ENCODE data around the gene SLC66A1. TPM values are rescaled to one million over a fixed set of nuclear protein-coding genes. Genes with fewer than 3 reads are reported as not detected.
A peak's percentile ranks its signal among the peaks of the same experiment; 100 is the strongest.

SLC66A1 gene
- total RNA-seq, 4 donors from 2014 or later: 19.1 to 53.9 (median 35.3) TPM

DNA sequence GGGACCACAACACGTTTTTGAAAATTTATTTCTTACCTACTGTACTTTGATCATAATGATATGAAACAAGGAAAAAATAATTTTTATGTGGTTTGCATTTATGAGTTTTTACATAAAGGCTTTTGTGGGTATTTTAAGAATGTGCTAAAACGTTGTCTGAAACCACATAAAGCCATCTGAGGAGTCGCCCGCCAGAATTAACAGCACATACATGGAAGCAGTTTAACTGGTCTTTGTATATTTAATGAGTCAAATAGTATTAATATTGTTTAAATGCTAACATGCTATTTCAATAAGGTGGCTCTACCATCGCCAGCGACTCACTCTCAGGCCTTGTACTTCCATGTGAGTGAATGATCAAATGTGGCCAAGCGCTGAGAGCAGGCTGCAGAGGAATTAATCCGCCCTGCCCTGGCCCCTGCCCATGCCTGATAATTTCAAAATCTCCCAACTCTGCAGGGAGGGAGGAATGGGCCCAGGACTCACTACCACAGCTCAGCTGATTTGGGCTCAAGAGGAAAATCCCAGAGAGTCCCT, 49.6 kb downstream of the SLC66A1 start:
- TF ChIP-seq POLR2A (IDR thresholded peaks at IDR 0.05): no peak
- no peak for TF ChIP-seq POLR2AphosphoS5 (IDR thresholded peaks at IDR 0.05)
- TF ChIP-seq, protein P1, sequence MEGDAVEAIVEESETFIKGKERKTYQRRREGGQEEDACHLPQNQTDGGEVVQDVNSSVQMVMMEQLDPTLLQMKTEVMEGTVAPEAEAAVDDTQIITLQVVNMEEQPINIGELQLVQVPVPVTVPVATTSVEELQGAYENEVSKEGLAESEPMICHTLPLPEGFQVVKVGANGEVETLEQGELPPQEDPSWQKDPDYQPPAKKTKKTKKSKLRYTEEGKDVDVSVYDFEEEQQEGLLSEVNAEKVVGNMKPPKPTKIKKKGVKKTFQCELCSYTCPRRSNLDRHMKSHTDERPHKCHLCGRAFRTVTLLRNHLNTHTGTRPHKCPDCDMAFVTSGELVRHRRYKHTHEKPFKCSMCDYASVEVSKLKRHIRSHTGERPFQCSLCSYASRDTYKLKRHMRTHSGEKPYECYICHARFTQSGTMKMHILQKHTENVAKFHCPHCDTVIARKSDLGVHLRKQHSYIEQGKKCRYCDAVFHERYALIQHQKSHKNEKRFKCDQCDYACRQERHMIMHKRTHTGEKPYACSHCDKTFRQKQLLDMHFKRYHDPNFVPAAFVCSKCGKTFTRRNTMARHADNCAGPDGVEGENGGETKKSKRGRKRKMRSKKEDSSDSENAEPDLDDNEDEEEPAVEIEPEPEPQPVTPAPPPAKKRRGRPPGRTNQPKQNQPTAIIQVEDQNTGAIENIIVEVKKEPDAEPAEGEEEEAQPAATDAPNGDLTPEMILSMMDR (IDR thresholded peaks at IDR 0.05): no peak
- TF ChIP-seq EP300 (IDR thresholded peaks at IDR 0.05; ENCODE audit: low read depth): no peak
- Histone ChIP-seq H3K4me3 (no peak overlapping the region), H3K4me1 (peaks cover 0 to 13% (median 6%) of the 10 kb centered on the region in 4 donors), H3K27ac (no peak overlapping the region), H3K36me3 (no peaks in the 10 kb centered on the region), H3K9me3 (no peaks in the 10 kb centered on the region), H3K27me3 (no peaks in the 10 kb centered on the region)
- in situ Hi-C loops (cut with MboI; ENCODE audit: low pct_ligation_motif_present in 1 of 4, low pct_unique_long_range_greater_than_20kb in 1 of 4, low sequenced_read_pairs in 3 of 4) (no loop called here), intact Hi-C loops (cut with DNase I; ENCODE audit: low total_unique reads) (no loop called here)
- DNase-seq: no peak
- 75 to 83% methylated on average over 8 of the region's 8 CpGs for whole genome bisulfite sequencing, 2 donors (ENCODE audit: low coverage in 1 of 2)

DNA sequence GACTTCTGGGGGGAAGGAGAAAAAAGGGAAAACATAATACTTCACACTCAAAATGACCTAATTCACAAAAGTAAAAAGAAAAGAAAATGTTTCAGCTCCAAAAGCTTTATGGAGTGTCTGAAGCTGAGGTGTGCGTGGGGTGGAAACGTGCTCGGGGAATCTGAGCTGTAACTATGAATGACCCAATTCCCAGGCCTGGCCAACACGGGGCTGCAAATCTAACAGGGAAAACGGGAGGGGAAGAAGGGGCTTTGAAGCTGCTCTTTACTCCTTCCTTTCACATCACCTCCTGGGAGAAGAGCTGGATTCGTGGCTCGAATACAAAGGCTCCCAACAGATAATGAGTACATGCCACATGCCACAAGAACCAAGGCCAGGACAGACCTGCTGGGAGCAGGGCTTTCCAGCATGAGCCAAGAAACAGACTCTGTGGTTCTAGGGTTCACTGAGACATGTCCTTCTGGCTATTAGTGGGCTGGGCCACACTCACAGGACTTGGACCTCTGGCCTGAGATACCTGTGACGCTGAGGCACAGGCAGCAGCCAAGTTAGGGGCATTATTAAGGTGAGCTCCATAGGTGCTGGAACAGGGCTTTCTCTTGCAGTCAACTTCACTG, 51.5 kb downstream of the SLC66A1 start:
- intact Hi-C loops (cut with DNase I; ENCODE audit: low total_unique reads) (no loop called here), in situ Hi-C loops (cut with MboI; ENCODE audit: low pct_ligation_motif_present in 1 of 4, low pct_unique_long_range_greater_than_20kb in 1 of 4, low sequenced_read_pairs in 3 of 4) (no loop called here)
- no peak for DNase-seq
- Histone ChIP-seq H3K4me1 (peaks cover 0 to 28% (median 15%) of the 10 kb centered on the region in 4 donors), H3K27ac (peak overlapping the region in 1 of 4 donors; percentile 7), H3K36me3 (no peaks in the 10 kb centered on the region), H3K4me3 (no peak overlapping the region), H3K9me3 (no peaks in the 10 kb centered on the region), H3K27me3 (no peaks in the 10 kb centered on the region)
- WGBS, 2 donors (ENCODE audit: low coverage in 1 of 2): 86 to 94% methylated on average over 3 to 8 of the region's 8 CpGs
- TF ChIP-seq POLR2A (IDR thresholded peaks at IDR 0.05) (no peak), POLR2AphosphoS5 (IDR thresholded peaks at IDR 0.05) (no peak), EP300 (IDR thresholded peaks at IDR 0.05; ENCODE audit: low read depth) (no peak)
- TF ChIP-seq, protein P1 (IDR thresholded peaks at IDR 0.05): no peak

DNA sequence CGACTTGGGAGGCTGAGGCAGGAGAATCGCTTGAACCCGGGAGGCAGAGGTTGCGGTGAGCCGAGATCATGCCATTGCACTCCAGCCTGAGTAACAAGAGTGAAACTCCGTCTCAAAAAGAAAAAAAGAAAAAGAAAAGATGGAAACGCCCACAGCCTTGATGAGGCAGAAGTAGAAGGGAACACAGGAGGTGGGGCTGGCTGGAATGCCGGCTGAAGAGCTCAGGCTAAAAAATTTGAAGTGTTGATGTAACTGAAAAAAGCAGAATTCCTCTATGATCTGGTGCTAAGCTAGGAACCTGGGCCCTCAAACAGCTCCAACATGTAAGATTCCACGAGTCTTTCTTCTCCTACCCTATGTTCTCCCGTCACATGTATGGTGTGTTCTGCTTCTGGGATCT, 53.6 kb downstream of the SLC66A1 start:
- DNase-seq: no peak
- no peak overlapping the region for H3K4me3 ChIP-seq
- no peaks in the 10 kb centered on the region for H3K27me3 ChIP-seq
- intact Hi-C loops (cut with DNase I; ENCODE audit: low total_unique reads): no loop called here
- 80 to 83% methylated on average over 1 to 10 of the region's 10 CpGs for WGBS, 2 donors (ENCODE audit: low coverage in 1 of 2)
- no peak overlapping the region for H3K27ac ChIP-seq
- in situ Hi-C loops (cut with MboI; ENCODE audit: low pct_ligation_motif_present in 1 of 4, low pct_unique_long_range_greater_than_20kb in 1 of 4, low sequenced_read_pairs in 3 of 4): no loop called here
- peaks cover 0 to 33% (median 17%) of the 10 kb centered on the region in 4 donors for H3K4me1 ChIP-seq
- no peaks in the 10 kb centered on the region for H3K36me3 ChIP-seq
- TF ChIP-seq EP300 (IDR thresholded peaks at IDR 0.05; ENCODE audit: low read depth): no peak
- TF ChIP-seq, protein P1 (IDR thresholded peaks at IDR 0.05): no peak
- no peak for TF ChIP-seq POLR2A (IDR thresholded peaks at IDR 0.05)
- TF ChIP-seq POLR2AphosphoS5 (IDR thresholded peaks at IDR 0.05): no peak
- H3K9me3 ChIP-seq: no peaks in the 10 kb centered on the region

DNA sequence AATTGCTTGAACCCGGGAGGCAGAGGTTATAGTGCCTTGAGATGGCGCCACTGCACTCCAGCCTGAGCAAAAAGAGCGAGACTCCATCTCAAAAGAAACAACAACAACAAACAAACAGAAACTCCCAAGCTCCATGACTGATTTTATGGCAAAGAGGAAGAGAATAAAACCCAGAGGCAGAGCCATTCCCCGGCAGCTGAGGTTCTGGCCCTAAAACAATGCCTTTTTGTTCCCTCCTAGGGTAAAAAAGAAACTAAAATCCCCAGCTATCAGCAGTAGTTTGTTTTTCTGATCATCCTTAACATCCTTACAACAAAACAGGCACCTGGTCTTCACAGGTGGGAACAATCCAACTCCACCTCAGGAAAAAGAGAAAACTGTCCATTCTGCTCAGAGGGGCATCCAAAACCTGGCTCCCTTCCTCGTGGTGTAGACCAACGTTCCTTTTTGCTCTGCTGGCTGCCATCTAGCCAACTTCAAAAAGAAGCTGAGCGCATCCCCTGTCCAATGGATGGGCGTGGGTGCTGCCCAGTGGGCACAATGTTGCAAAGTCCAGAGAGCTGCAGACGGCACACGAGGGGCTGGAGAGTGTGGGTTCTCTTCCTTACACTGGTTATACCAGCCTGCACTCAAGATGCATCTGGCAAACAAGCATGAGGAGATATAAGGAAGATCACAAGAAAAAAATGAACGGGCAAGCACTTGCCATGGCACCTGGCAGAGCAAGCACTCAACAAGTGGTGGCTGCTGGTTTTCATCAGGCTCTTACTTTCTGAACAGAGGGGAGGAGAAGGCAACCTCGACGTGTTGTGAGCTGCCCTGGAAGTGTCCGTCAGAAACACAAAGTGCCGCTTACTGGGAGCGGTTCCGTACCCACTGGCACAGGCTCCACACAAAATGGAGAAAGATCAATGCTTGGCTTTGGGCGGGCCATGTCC, 54.7 kb downstream of the SLC66A1 start:
- peak overlapping the region in 1 of 4 donors; percentile 24 for H3K27ac ChIP-seq
- 65 to 79% methylated on average over 8 to 18 of the region's 18 CpGs for WGBS, 2 donors (ENCODE audit: low coverage in 1 of 2)
- no peaks in the 10 kb centered on the region for H3K27me3 ChIP-seq
- no peaks in the 10 kb centered on the region for H3K9me3 ChIP-seq
- intact Hi-C loops (cut with DNase I; ENCODE audit: low total_unique reads) (no loop called here), in situ Hi-C loops (cut with MboI; ENCODE audit: low pct_ligation_motif_present in 1 of 4, low pct_unique_long_range_greater_than_20kb in 1 of 4, low sequenced_read_pairs in 3 of 4) (no loop called here)
- DNase-seq: no peak
- H3K4me3 ChIP-seq: no peak overlapping the region
- H3K36me3 ChIP-seq: no peaks in the 10 kb centered on the region
- H3K4me1 ChIP-seq: peaks cover 0 to 29% (median 17%) of the 10 kb centered on the region in 4 donors
- TF ChIP-seq EP300 (IDR thresholded peaks at IDR 0.05; ENCODE audit: low read depth): no peak
- TF ChIP-seq POLR2A (IDR thresholded peaks at IDR 0.05): no peak
- TF ChIP-seq, protein P1 (IDR thresholded peaks at IDR 0.05): no peak
- no peak for TF ChIP-seq POLR2AphosphoS5 (IDR thresholded peaks at IDR 0.05)
